HFFc6 (cell line): ENCODE data around the gene EXOC6B. TPM values are rescaled to one million over a fixed set of nuclear protein-coding genes. Genes with fewer than 3 reads are reported as not detected.

Experiments
- DNase-seq: peaks from one replicate; pipeline ENCODE4 v3.0.0-alpha.2; 2018
- H3K27ac Mint-ChIP-seq: 2 replicates; pipeline ENCODE4 v1.8.0; 2020; ENCODE audit warnings: mild to moderate bottlenecking, mixed read lengths
- H3K27me3 Mint-ChIP-seq: 2 replicates; pipeline ENCODE4 v1.8.0; 2021; ENCODE audit warnings: mild to moderate bottlenecking, moderate library complexity, mixed read lengths; ENCODE audit not compliant: insufficient read depth
- H3K36me3 Mint-ChIP-seq: 2 replicates; pipeline ENCODE4 v1.8.0; 2021; ENCODE audit warnings: low read depth, mixed read lengths
- H3K4me1 Mint-ChIP-seq: 2 replicates; pipeline ENCODE4 v1.8.0; 2020; ENCODE audit warnings: low read depth, mixed read lengths
- H3K4me3 Mint-ChIP-seq: 2 replicates; pipeline ENCODE4 v1.8.0; 2020; ENCODE audit warnings: mild to moderate bottlenecking, moderate library complexity, mixed read lengths
- H3K9me3 Mint-ChIP-seq: 2 replicates; pipeline ENCODE4 v1.8.0; 2020; ENCODE audit warnings: mild to moderate bottlenecking, mixed read lengths
- CTCF ChIP-seq: fragments of 200-600 bp; sonication (generic); IDR thresholded peaks from 2 replicates; pipeline ENCODE4 v1.5.0; 2021; ENCODE audit warnings: antibody characterized with exemption, mild to moderate bottlenecking
- total RNA-seq, 6 experiments: library from RNA; stranded (reverse); fragmentation: NEBNext Ultra II Directional; extraction: Animal tissue kit (Norgen Biotek cat#: 25700); gene quantifications; 2 replicates in 1 of 6; 3 replicates in 5 of 6; pipeline ENCODE4 v1.2.3, GENCODE V29; 2021

Gene EXOC6B
- total RNA-seq, 6 experiments from 2014 or later = 24.8 to 33.0 (median 27.4) TPM

GRCh38 chr2:72361042-72361441 is 464.8 kb downstream of the EXOC6B start:
- no peak overlapping the region for H3K27ac Mint-ChIP-seq
- H3K9me3 Mint-ChIP-seq = no peaks in the 10 kb centered on the region
- no peak for DNase-seq
- no peaks in the 10 kb centered on the region; the same call in 1 of the 2 replicates for H3K36me3 Mint-ChIP-seq
- no peaks in the 10 kb centered on the region for H3K4me1 Mint-ChIP-seq
- TF ChIP-seq CTCF = no peak
- no peaks in the 10 kb centered on the region for H3K27me3 Mint-ChIP-seq
- H3K4me3 Mint-ChIP-seq = no peak overlapping the region

GRCh38 chr2:72350852-72351251 is 475.0 kb downstream of the EXOC6B start:
- no peaks in the 10 kb centered on the region for H3K36me3 Mint-ChIP-seq
- H3K27me3 Mint-ChIP-seq = no peaks in the 10 kb centered on the region
- no peaks in the 10 kb centered on the region for H3K9me3 Mint-ChIP-seq
- H3K4me1 Mint-ChIP-seq = no peaks in the 10 kb centered on the region
- no peak overlapping the region for H3K27ac Mint-ChIP-seq
- TF ChIP-seq CTCF = no peak
- no peak for DNase-seq
- H3K4me3 Mint-ChIP-seq = no peak overlapping the region

GRCh38 chr2:72349016-72349415 is 476.8 kb downstream of the EXOC6B start:
- TF ChIP-seq CTCF = no peak
- H3K27ac Mint-ChIP-seq = no peak overlapping the region
- DNase-seq = no peak
- no peaks in the 10 kb centered on the region; the same call in 1 of the 2 replicates for H3K27me3 Mint-ChIP-seq
- H3K36me3 Mint-ChIP-seq = no peaks in the 10 kb centered on the region
- H3K4me1 Mint-ChIP-seq = no peaks in the 10 kb centered on the region
- no peaks in the 10 kb centered on the region for H3K9me3 Mint-ChIP-seq
- no peak overlapping the region for H3K4me3 Mint-ChIP-seq

GRCh38 chr2:72347081-72347480 is 478.8 kb downstream of the EXOC6B start:
- Mint-ChIP-seq H3K36me3 (no peaks in the 10 kb centered on the region), H3K27me3 (no peaks in the 10 kb centered on the region; the same call in 1 of the 2 replicates), H3K9me3 (no peaks in the 10 kb centered on the region), H3K4me1 (no peaks in the 10 kb centered on the region), H3K4me3 (no peak overlapping the region), H3K27ac (no peak overlapping the region)
- DNase-seq = no peak
- no peak for TF ChIP-seq CTCF

- TF ChIP-seq CTCF = no peak
- Mint-ChIP-seq H3K9me3 (no peaks in the 10 kb centered on the region), H3K4me3 (no peak overlapping the region), H3K4me1 (no peaks in the 10 kb centered on the region), H3K27me3 (no peaks in the 10 kb centered on the region; the same call in 1 of the 2 replicates), H3K27ac (no peak overlapping the region), H3K36me3 (no peaks in the 10 kb centered on the region)
- no peak for DNase-seq
Observed at GRCh38 chr2:72341639-72342038, 484.2 kb downstream of the EXOC6B start.

GRCh38 chr2:72340665-72341064 is 485.2 kb downstream of the EXOC6B start:
- no peak for TF ChIP-seq CTCF
- no peak overlapping the region for H3K4me3 Mint-ChIP-seq
- H3K27ac Mint-ChIP-seq = no peak overlapping the region
- no peaks in the 10 kb centered on the region for H3K4me1 Mint-ChIP-seq
- H3K9me3 Mint-ChIP-seq = no peaks in the 10 kb centered on the region
- no peaks in the 10 kb centered on the region for H3K36me3 Mint-ChIP-seq
- no peaks in the 10 kb centered on the region; the same call in 1 of the 2 replicates for H3K27me3 Mint-ChIP-seq
- no peak for DNase-seq
